HCT116 (cell line): ENCODE data around the gene RNPS1. TPM values are rescaled to one million over a fixed set of nuclear protein-coding genes. Genes with fewer than 3 reads are reported as not detected.

Source experiments
- ATAC-seq: fragments of 200-7000 bp; cut with Tn5 transposase; 2 replicates; pipeline ENCODE4 v1.9.1; 2020; ENCODE audit warnings: mild to moderate bottlenecking, moderate library complexity
- BruUV-seq: library from RNA; stranded (reverse); fragments of 400-500 nt; replicated peaks from 2 replicates; lab custom pipeline; 2021; lab: Mats Ljungman, UMichigan
- CTCF ChIA-PET: fragments of 300-600 bp; sonication (Branson Sonifier 250); formaldehyde crosslinking; loops from one replicate; lab custom pipeline; 2021; ENCODE audit warnings: antibody characterized with exemption; lab: Charles Lee
- POLR2A ChIA-PET: fragments of 300-600, 350-600 bp; sonication (Branson Sonifier 250); formaldehyde crosslinking; loops from one replicate; lab custom pipeline; 2021; ENCODE audit warnings: antibody characterized with exemption; lab: Charles Lee
- RAD21 ChIA-PET, 2 experiments: fragments of 300-600 bp; sonication (Branson Sonifier 250); formaldehyde crosslinking; loops; one replicate each; lab custom pipeline; 2023; ENCODE audit warnings: low total read pairs in 2 of 2; ENCODE audit not compliant: uncharacterized antibody in 2 of 2, unreplicated experiment in 2 of 2, low non-redundant PET in 1 of 2; lab: Charles Lee
- DNase-seq: peaks from one replicate; pipeline ENCODE4 v3.0.0-alpha.2; 2010; ENCODE audit warnings: low read depth, low spot score
- H2AFZ ChIP-seq: fragments of 200-600 bp; shearing (Covaris generic), sonication (generic); 2 replicates; pipeline ENCODE4 v1.6.1; 2017; ENCODE audit warnings: low read depth, mixed run types, mixed read lengths, antibody characterized with exemption, low read length; ENCODE audit not compliant: poor library complexity, severe bottlenecking
- H3K27ac ChIP-seq: 2 replicates; pipeline ENCODE4 v1.5.1; 2012; ENCODE audit warnings: low read depth, low read length
- H3K27me3 ChIP-seq: fragments of 200-600 bp; sonication (generic); 2 replicates; pipeline ENCODE4 v1.6.1; 2016; ENCODE audit warnings: mixed run types, low read length, mixed read lengths; ENCODE audit not compliant: insufficient read depth
- H3K36me3 ChIP-seq, 2 experiments: fragments of 200-500 bp in 1 of 2; fragments of 200-600 bp in 1 of 2; sonication (Bioruptor generic) in 1 of 2; sonication (generic) in 1 of 2; 2 replicates each; pipeline versions ENCODE4 v1.5.1 to v1.6.1; 2014 to 2016; ENCODE audit warnings: low read length in 2 of 2, inconsistent platforms in 1 of 2, mixed read lengths in 1 of 2, mixed run types in 1 of 2; ENCODE audit not compliant: insufficient read depth in 2 of 2, control insufficient read depth in 1 of 2
- H3K4me1 ChIP-seq, 2 experiments: fragments of 200-600 bp in 1 of 2; sonication (generic) in 1 of 2; 2 replicates each; pipeline versions ENCODE4 v1.5.1 to v1.6.1; 2012 to 2017; ENCODE audit warnings: low read length in 2 of 2, inconsistent platforms in 1 of 2, mild to moderate bottlenecking in 1 of 2, mixed read lengths in 1 of 2, mixed run types in 1 of 2, moderate library complexity in 1 of 2; ENCODE audit not compliant: insufficient read depth in 2 of 2, control insufficient read depth in 1 of 2
- H3K4me2 ChIP-seq: fragments of 200-600 bp; sonication (generic); 2 replicates; pipeline ENCODE4 v1.6.1; 2017; ENCODE audit warnings: mixed run types, low read length, mixed read lengths
- H3K4me3 ChIP-seq, 2 experiments: fragments of 200-600 bp in 1 of 2; sonication (generic) in 1 of 2; replicated peaks in 1 of 2; 2 replicates each; pipeline ENCODE4 v1.5.1; 2011 to 2016; ENCODE audit warnings: low read length in 2 of 2, control low read depth in 1 of 2, low read depth in 1 of 2, mild to moderate bottlenecking in 1 of 2, mixed read lengths in 1 of 2, mixed run types in 1 of 2
- H3K79me2 ChIP-seq: fragments of 200-600 bp; sonication (generic); 2 replicates; pipeline ENCODE4 v1.6.1; 2017; ENCODE audit warnings: mild to moderate bottlenecking, mixed run types, low read length, moderate library complexity, mixed read lengths; ENCODE audit not compliant: insufficient read depth
- H3K9ac ChIP-seq: fragments of 200-600 bp; sonication (generic); 2 replicates; pipeline ENCODE4 v1.6.1; 2016; ENCODE audit warnings: low read length, mixed read lengths
- H3K9me2 ChIP-seq: fragments of 200-600 bp; sonication (generic), shearing (Covaris generic); 2 replicates; pipeline ENCODE4 v1.6.1; 2017; ENCODE audit warnings: mixed run types, mild to moderate bottlenecking, moderate library complexity; ENCODE audit not compliant: insufficient read depth
- H3K9me3 ChIP-seq, 2 experiments: fragments of 200-500 bp in 1 of 2; fragments of 200-600 bp in 1 of 2; sonication (Bioruptor generic) in 1 of 2; sonication (generic) in 1 of 2; 2 replicates each; pipeline ENCODE4 v1.6.1; 2014 to 2017; ENCODE audit warnings: low read length in 2 of 2, mixed read lengths in 2 of 2, inconsistent platforms in 1 of 2, low read depth in 1 of 2, mild to moderate bottlenecking in 1 of 2, mixed run types in 1 of 2, moderate library complexity in 1 of 2; ENCODE audit not compliant: control insufficient read depth in 1 of 2, insufficient read depth in 1 of 2
- H4K20me1 ChIP-seq: fragments of 200-600 bp; sonication (generic), shearing (Covaris generic); 2 replicates; pipeline ENCODE4 v1.6.1; 2017; ENCODE audit warnings: mixed run types, mild to moderate bottlenecking, moderate library complexity; ENCODE audit not compliant: insufficient read depth
- FOSL1 ChIP-seq: IDR thresholded peaks from 2 replicates; pipeline ENCODE4 v1.6.1; 2012; ENCODE audit warnings: low read depth
- JUND ChIP-seq: IDR thresholded peaks from 2 replicates; pipeline ENCODE4 v1.6.1; 2012
- POLR2AphosphoS5 ChIP-seq: IDR thresholded peaks from 2 replicates; pipeline ENCODE4 v1.6.1; 2011; ENCODE audit warnings: mild to moderate bottlenecking, low read depth, low read length, moderate library complexity
- RAD21 ChIP-seq: IDR thresholded peaks from 2 replicates; pipeline ENCODE4 v1.6.1; 2012; ENCODE audit warnings: low read depth, mild to moderate bottlenecking
- SRF ChIP-seq: IDR thresholded peaks from 2 replicates; pipeline ENCODE4 v1.6.1; 2012; ENCODE audit warnings: low read depth
- ZNF274 ChIP-seq: fragments of 200-500 bp; sonication (Bioruptor generic); IDR thresholded peaks from 2 replicates; pipeline ENCODE4 v1.6.1; 2014; ENCODE audit warnings: mild to moderate bottlenecking, low read depth, low read length, inconsistent platforms
- intact Hi-C: fragments of 100-400 bp; cut with micrococcal nuclease; formaldehyde crosslinking; loops from 2 replicates; pipeline ENCODE4 v1.10.0; 2022
- total RNA-seq: library from RNA; stranded (reverse); gene quantifications from one replicate; pipeline ENCODE4 v1.2.1, GENCODE V29; 2021; ENCODE audit not compliant: unreplicated experiment
- TF ChIP-seq, protein P1 (sequence below): IDR thresholded peaks from 2 replicates; pipeline ENCODE4 v1.6.1; 2011; ENCODE audit warnings: mild to moderate bottlenecking, low read length, moderate library complexity; ENCODE audit not compliant: insufficient replicate concordance; ENCODE audit errors: extremely low read depth
- TF ChIP-seq, protein P2 (sequence below), 3 experiments: fragments of 200-600 bp in 1 of 3; sonication (generic) in 1 of 3; IDR thresholded peaks in 2 of 3; conservative IDR thresholded peaks in 1 of 3; 2 replicates each; pipeline ENCODE4 v1.5.1; 2012 to 2017; ENCODE audit warnings: low read depth in 2 of 3, low read length in 2 of 3, antibody characterized with exemption in 1 of 3, borderline replicate concordance in 1 of 3, control low read depth in 1 of 3, mild to moderate bottlenecking in 1 of 3, mixed read lengths in 1 of 3, mixed run types in 1 of 3, moderate library complexity in 1 of 3; ENCODE audit not compliant: insufficient read depth in 1 of 3

The RNPS1 gene
- total RNA-seq, 1 experiment from 2014 or later: 257 TPM

DNA sequence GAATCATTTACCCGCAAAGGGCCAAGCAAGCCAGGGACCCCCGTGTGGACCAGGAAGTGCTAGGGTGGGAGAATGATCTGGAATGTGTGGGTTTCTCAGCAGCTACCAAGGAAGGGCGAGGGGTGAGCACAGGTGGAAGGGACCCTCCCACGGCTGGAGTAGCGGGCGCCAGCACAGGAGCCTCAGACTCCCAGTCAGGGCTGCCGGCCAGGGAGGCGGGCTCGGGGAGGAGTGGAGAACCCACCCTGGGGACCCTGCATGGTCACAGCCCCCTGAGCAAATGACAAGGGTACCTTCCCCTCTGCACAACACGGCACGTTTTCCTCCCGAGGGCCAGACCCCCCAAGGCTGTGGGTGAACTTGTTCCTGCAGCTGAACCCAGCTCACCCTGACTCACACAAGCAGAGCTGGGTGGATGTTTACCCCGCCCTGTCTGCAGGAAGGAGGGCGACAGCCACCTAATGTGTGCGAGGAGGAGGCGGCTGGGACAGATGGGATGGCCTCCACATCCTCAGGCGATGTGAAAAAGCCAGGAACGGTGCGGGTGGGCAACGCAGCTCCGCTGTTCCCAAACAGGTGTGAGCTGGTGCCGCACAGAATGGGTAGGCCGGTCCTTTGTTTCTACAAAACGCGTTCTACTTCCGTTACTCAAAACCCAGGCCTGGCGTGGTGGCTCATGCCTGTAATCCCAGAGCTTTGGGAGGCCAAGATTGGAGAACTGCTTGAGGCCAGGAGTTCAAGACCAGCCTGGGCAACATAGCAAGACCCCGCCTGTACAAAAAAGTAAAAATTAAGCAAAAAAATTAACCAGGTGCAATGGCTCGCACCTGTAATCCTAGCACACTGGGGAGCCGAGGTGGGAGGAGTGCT is 22.8 kb downstream of the RNPS1 start:
- Histone ChIP-seq H3K9me3 (no peaks in the 10 kb centered on the region), H3K9ac (no peak overlapping the region), H4K20me1 (no peaks in the 10 kb centered on the region), H2AFZ (no peak overlapping the region), H3K36me3 (peaks cover 21 to 48% of the 10 kb centered on the region in 2 experiments; a peak in 3 of 4 replicates), H3K9me2 (no peaks in the 10 kb centered on the region), H3K27me3 (no peaks in the 10 kb centered on the region), H3K4me3 (no peak overlapping the region), H3K4me1 (peaks cover 5 to 15% of the 10 kb centered on the region in 2 experiments), H3K27ac (peak overlapping the region; percentile 25; the same call in 1 of the 2 replicates), H3K79me2 (peaks cover 70% of the 10 kb centered on the region), H3K4me2 (no peak overlapping the region)
- ChIA-PET CTCF (no interaction called here), RAD21 (no interaction called here), POLR2A (no interaction called here)
- intact Hi-C loops: no loop called here
- no peak for ATAC-seq
- TF ChIP-seq SRF (no peak), POLR2AphosphoS5 (0 out of 2 replicates have a peak, but pooled peaks have one; percentile 1)
- BruUV-seq: no TSS peak
- DNase-seq: no peak

DNA sequence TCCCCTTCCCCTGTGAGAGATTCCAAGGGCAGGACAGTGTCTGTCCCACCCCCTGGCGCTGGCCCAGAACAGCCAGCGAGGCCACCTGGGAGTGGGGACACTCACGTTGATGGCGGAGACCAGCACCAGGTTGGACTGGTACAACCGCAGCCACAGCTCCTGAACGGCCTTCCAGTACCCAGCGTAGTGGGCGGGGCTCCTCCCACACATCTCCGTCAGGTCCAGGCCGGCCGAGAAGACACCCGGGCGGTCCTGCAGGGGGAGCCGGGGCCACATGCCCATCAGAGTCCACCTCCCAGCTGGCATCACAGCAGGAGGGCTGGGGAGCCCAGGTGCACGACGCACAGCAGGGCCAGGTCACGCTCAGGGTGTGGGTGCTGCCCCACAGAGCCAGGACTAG is 23.6 kb downstream of the RNPS1 start:
- ATAC-seq (peak; percentile 52), DNase-seq (no peak)
- no peak overlapping the region for H3K4me3 ChIP-seq
- H3K9me3 ChIP-seq: no peaks in the 10 kb centered on the region
- no peaks in the 10 kb centered on the region for H3K9me2 ChIP-seq
- no peak overlapping the region for H3K9ac ChIP-seq
- H3K27me3 ChIP-seq: no peaks in the 10 kb centered on the region
- ChIA-PET CTCF (no interaction called here), POLR2A (no interaction called here)
- H4K20me1 ChIP-seq: no peaks in the 10 kb centered on the region
- peak overlapping the region; percentile 25; the same call in 1 of the 2 replicates for H3K27ac ChIP-seq
- no peak for TF ChIP-seq FOSL1
- no peak for TF ChIP-seq JUND
- TF ChIP-seq ZNF274: no peak
- TF ChIP-seq, protein P1, sequence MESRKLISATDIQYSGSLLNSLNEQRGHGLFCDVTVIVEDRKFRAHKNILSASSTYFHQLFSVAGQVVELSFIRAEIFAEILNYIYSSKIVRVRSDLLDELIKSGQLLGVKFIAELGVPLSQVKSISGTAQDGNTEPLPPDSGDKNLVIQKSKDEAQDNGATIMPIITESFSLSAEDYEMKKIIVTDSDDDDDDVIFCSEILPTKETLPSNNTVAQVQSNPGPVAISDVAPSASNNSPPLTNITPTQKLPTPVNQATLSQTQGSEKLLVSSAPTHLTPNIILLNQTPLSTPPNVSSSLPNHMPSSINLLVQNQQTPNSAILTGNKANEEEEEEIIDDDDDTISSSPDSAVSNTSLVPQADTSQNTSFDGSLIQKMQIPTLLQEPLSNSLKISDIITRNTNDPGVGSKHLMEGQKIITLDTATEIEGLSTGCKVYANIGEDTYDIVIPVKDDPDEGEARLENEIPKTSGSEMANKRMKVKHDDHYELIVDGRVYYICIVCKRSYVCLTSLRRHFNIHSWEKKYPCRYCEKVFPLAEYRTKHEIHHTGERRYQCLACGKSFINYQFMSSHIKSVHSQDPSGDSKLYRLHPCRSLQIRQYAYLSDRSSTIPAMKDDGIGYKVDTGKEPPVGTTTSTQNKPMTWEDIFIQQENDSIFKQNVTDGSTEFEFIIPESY: no peak
- peak; percentile 21; the same call in 1 of the 2 replicates for TF ChIP-seq RAD21
- TF ChIP-seq, protein P2, sequence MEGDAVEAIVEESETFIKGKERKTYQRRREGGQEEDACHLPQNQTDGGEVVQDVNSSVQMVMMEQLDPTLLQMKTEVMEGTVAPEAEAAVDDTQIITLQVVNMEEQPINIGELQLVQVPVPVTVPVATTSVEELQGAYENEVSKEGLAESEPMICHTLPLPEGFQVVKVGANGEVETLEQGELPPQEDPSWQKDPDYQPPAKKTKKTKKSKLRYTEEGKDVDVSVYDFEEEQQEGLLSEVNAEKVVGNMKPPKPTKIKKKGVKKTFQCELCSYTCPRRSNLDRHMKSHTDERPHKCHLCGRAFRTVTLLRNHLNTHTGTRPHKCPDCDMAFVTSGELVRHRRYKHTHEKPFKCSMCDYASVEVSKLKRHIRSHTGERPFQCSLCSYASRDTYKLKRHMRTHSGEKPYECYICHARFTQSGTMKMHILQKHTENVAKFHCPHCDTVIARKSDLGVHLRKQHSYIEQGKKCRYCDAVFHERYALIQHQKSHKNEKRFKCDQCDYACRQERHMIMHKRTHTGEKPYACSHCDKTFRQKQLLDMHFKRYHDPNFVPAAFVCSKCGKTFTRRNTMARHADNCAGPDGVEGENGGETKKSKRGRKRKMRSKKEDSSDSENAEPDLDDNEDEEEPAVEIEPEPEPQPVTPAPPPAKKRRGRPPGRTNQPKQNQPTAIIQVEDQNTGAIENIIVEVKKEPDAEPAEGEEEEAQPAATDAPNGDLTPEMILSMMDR (IDR thresholded peaks at IDR 0.05 in 2 of 3, conservative IDR thresholded peaks at IDR 0.05 in 1 of 3; ENCODE audit: borderline replicate concordance in 1 of 3, insufficient read depth in 1 of 3, low read depth in 2 of 3, low read length in 2 of 3): peak in 2 of 3 experiments; percentile 27 to 39; a peak in 4 of 6 replicates
- TF ChIP-seq, all 23 proteins: peak for 2
- H3K36me3 ChIP-seq: peaks cover 21 to 47% of the 10 kb centered on the region in 2 experiments; a peak in 3 of 4 replicates
- no TSS peak for BruUV-seq
- RAD21 ChIA-PET: no interaction called here
- H2AFZ ChIP-seq: no peak overlapping the region
- H3K4me1 ChIP-seq: peaks cover 0 to 13% of the 10 kb centered on the region in 2 experiments; a peak in 2 of 4 replicates
- intact Hi-C loops: no loop called here
- H3K79me2 ChIP-seq: peaks cover 62% of the 10 kb centered on the region
- H3K4me2 ChIP-seq: no peak overlapping the region
